Esophagus mucosa (tissue), 1 donor: ENCODE measurements around the gene PDE6B. TPM values are rescaled to one million over a fixed set of nuclear protein-coding genes. Genes with fewer than 3 reads are reported as not detected.
"Not testable (repeated sequence)": the region's sequence is repeated elsewhere in the genome, so short reads cannot be mapped to it uniquely, and the experiment has no call there.

Source experiments
- ATAC-seq: fragments of 200-7000 bp; cut with Tn5 transposase; one replicate; pipeline ENCODE4 v1.9.1; 2020
- total RNA-seq: library from RNA; stranded (reverse); gene quantifications from one replicate; pipeline ENCODE4 v1.2.4, GENCODE V29; 2023
- donor health status: DM: yes; HTN: yes; CAD: no.

PDE6B gene
- total RNA-seq = 0.88 TPM

GRCh38 chr4:624705-625590, at the start of gene PDE6B:
Gene PDE6B, plus strand, starts transcription at chr4:625573. Its CDS starts 54 bp downstream, at chr4:625627.
- no peak for ATAC-seq

GRCh38 chr4:576245-576821, 49.0 kb upstream of the PDE6B start, which contains the start of gene TMEM271:
Gene TMEM271, minus strand, starts transcription at chr4:576295. Its CDS starts 233 bp downstream, at chr4:576062.
- ATAC-seq = no peak

- ATAC-seq = no peak
Measured at GRCh38 chr4:576991-577498, 48.3 kb upstream of the PDE6B start.

GRCh38 chr4:577499-578450, 47.6 kb upstream of the PDE6B start:
- ATAC-seq = peak; percentile 35

GRCh38 chr4:578451-579443, 46.6 kb upstream of the PDE6B start:
- ATAC-seq = no peak

GRCh38 chr4:579543-580175, 45.7 kb upstream of the PDE6B start:
- no peak for ATAC-seq

GRCh38 chr4:581181-581580, 44.2 kb upstream of the PDE6B start:
- ATAC-seq = no peak

GRCh38 chr4:581753-582361, 43.5 kb upstream of the PDE6B start:
- no peak for ATAC-seq

DNA sequence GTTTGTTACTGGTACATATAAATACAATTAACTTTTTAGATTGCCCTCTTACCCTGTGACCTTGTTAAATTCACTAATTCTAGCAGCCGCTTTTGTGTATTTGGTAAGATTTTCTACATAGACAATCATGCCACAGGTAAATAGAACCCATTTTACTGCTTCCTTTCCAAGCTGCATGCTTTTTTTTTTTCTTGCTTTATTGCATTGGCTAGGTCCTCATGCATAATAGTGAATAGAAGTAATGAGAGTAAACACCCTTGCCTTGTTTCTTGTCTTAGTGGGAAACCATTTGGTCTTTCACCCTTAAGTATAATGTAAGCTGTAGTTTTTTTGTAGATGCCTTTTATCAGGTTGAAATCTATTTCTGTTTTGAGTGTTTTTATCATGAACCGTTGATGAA, 41.6 kb upstream of the PDE6B start:
- ATAC-seq = no peak

GRCh38 chr4:587671-588350, 37.6 kb upstream of the PDE6B start:
- no peak for ATAC-seq

- no peak for ATAC-seq
Measured at GRCh38 chr4:588351-588849, 37.0 kb upstream of the PDE6B start.

DNA sequence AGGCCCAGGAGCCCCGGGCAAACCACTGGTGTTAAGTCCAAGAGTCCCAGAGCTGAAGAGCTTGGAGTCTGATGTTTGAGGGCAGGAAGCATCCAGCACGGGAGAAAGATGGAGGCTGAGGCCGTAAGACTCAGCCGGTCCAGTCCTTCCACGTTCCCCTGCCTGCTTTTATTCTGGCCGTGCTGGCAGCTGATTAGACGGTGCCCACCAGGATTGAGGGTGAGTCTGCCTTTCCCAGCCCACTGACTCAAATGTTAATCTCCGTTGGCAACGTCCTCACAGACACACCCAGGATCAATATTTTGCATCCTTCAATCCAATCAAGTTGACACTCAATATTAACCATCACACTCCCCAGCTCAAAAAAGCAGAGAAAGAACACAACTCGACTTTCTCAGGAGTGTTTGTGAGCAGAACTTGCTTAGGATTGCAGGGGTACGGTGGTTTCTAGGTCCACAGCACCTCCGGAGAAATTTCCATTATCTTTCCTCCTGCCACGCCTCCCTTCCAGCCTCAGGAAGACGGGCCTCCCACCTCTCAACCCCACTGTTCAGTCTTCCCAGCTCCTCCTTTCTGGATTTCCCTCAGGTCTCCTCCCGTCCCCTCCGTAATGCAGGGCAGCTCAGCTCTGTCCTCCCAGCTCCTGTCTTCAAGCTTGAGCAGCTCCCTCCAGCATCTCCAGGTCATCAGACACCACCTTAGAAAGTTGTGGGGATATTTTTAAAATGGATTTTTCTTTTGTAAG, 36.0 kb upstream of the PDE6B start:
- no peak for ATAC-seq

DNA sequence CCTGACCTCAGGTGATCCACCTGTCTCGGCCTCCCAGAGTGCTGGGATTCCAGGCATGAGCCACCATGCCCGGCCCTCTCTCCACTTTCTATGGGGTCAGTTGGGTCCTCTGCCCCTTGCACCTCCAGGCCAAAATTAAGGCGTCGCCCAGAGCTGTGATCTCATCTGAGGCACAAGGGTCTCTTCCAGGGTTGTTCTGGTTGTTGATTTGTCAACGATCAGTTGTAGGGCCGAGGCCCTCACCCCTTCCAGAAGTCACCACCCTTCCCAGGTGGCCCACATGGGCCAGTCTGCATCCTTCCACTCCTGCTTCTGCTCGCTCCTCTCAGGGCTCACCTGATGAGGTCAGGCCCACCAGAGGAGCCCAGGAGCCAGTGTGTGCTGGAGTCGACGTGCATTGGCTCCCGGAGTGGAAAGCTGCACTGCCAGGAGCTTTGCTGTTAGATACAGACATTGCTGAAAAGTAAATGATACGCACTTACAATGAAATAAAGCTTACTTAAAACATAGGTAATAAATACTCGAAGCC, 35.0 kb upstream of the PDE6B start:
- ATAC-seq = no peak

DNA sequence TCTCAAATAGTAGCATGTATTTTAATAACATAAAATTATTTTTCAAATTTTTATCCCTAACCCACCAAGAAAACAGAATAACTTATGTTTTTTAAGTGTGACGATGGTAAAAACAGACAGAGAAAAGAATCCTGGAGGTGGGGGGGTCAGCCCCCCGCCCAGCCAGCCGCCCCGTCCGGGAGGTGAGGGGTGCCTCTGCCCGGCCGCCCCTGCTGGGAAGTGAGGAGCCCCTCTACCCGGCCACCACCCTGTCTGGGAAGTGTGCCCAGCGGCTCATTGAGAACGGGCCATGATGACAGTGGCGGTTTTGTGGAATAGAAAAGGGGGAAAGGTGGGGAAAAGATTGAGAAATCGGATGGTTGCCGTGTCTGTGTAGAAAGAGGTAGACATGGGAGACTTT, 33.2 kb upstream of the PDE6B start:
- not testable (repeated sequence) for ATAC-seq

GRCh38 chr4:592825-593520, 32.4 kb upstream of the PDE6B start:
- no peak for ATAC-seq

GRCh38 chr4:598925-599324, 26.4 kb upstream of the PDE6B start:
- ATAC-seq = no peak

DNA sequence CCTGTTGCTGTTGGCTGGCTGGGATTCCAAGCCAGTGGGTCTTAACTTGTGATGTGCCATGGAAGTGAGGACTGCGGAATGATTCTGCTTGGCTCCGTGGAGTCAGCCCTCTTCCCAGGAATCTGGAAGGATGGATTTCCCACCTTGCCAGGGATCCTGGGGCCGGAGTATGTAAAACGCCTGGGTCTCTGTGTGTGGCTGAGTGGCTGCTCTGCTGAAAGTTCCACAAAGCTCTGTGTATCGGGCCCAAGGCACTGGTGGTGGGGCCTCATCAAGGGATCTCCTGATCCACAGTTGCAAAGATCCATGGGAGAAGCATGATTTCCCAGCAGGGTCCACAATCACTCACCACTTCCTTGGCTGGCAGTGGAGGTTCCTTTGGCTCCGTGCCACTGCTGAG, 25.2 kb upstream of the PDE6B start:
- no peak for ATAC-seq
